Measurements from ENCODE around the gene MRGPRE.

MRGPRE gene

DNA sequence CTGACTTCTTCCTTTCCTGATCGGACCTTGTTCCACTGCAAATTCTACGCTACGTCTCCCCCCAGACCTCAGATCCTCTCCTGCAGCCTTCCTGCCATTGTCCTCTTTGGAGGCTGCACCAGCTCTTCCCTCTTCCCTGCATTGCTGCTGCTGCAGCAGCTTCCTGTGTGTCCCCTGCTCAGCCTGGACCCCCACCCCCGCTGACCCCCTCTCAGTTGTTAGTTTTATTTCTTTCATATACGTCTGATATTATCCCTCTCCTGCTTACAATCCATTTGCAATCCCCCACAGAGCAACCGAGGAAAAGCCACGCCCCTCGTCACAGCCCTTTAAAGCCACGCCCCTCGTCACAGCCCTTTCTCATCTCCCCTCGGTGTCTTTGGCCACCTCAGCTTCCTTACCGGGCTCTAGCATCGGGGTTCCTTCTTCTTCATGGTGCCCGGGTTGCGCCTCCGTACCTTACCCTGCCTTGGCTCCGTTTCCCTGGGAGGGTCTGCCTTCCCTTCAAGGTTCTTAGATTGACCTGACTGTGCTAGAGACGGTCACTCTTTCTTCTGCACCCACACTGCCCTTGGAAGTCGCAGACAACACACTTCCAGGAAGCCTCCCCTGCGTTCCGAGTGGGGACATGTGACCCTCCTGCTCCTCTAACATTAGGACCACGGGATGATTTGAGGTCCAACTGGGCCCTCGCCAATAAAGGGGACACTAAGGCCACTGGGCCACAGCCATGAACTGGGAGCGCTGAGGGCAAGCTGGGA is 18.4 kb downstream of the MRGPRE start:
- DNase-seq (ENCODE audit: low read depth): no peak

DNA sequence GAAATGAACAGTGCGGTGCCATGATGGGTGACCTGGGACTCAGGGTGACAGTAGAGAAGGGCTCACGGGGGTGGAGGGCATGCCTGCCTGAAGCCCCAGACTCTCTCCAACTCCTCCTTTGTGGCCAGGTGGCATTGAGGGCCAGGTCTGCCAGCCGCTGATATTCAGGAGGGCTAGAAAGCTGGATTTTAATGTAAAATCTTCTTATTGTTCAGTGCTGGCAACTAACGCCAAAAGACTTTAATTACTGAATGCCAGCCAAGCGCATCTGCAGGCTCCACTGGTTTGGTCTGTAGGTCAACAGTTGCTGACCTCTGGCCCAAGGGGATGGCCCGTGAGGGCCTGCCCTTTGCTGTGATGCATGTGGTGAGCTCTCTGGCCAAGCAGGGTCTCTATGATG is 23.9 kb downstream of the MRGPRE start:
- DNase-seq (ENCODE audit: low read depth): no peak

DNA sequence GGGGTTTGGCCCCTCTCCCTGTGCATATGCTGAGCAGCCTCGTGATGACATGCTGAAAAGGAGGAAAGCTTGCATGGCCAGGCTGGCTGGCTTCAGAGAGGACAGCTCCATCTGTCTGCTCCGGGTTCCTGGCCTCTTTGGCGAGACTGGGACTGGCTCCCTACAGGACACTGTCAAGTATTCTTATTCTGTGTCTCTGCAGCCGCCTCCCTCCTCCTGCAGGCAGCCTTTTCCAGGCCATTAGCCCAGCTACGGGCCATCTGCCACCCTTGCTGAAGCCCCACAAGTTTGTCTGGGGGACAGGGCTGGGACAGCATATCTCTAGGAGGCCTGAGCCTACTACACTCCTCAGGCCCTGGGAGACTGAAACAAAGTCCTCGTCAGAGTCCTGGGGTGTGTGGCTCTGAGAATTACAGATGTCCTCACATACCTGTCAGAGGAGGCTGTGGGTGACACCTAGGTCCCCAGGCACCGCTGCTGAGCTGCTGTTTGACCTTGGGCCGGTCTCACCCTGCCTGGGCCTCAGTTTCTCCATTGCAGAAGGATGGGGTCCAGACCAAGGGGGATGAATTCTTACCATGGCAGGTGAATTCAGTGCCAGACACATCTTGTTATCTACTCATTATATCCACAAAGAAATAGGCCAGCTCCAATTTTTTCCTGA is 24.6 kb downstream of the MRGPRE start:
- DNase-seq (ENCODE audit: low read depth): no peak

DNA sequence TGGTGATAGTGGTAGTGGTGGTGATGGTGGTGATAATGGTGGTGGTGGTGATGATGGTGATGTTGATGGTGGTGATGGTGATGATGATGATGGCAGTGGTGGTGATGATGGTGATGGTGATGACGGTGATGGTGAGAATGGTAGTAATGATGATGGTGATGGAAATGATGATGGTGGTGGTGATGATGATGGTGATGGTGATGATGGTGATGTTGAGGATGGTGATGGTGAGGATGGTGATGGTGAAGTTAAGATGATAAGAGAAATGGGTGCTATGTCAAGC is 25.4 kb downstream of the MRGPRE start:
- no peak for DNase-seq (ENCODE audit: low read depth)

DNA sequence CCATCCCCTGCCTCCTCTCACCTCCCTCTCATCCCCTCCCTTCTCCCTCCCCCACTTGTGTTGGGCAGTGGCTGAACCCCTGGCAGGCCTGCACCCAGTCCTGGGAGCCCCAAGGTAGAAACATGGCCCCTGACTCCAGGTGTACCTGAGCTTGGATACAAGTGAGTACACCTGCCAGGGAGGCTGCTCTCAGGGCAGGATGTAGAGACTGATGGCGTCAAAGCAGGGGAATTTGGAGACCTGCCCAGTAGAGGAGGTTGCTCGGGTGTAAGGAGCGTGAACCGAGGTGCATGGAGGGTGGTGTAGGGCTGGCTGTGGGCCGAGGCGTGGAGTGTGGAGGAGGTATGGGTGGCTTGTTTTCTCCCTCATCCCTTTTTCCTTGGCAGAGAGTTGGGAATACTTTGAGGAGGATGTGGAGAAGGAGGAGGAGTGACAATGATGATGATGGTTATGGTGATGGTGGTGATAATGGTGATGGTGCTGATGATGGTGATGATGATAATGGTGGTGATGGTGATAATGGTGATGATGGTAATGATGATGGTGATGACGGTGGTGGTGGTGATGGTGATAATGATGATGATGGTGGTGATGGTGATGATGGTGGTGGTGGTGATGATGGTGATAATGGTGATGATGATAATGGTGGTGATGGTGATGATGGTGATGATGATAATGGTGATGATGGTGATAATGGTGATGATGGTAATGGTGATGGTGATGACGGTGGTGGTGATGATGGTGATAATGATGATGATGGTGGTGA is 25.9 kb downstream of the MRGPRE start:
- DNase-seq (ENCODE audit: low read depth): no peak

DNA sequence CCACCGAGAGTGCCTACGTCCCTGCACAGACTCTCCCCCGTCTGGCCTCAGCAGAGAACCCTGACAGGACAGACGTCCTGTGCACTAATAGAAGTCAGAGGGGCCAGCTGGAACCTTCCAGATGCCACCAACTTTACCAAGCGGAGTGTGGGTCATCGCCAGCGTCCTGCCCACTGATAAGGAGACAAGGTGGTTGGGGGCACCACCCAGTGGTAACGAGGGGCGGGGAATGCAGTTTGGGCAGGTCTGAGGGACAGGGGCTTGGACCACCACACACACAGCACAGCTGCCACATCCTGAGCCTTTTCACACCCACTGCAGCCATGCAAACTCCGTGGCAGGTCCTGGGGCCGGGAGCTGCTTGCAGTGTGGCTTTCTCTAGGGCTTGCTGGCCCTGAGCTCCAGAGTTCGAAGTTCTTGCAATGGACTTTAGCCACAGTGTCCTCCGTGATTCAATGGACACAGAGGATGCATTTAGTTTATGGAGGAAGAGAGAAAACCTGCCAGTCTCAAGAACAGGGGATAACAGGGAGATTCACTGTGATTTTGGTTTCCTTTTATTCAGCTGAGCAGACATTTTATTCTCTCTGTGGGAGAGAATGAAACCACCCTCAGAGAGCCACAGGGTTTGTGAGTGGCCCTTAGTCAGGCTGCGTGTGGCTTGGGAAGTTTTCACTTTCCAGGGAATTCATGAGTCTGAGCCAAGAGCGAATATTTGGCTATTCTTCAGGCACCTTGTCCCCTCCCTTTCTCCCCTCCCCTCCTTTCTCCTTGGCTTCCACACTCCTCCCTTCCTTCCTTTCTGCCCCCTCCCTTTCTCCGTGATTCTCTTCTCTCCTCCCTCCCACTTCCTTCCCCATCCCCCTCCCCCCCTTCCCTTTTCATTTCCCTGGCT is 26.7 kb downstream of the MRGPRE start:
- no peak for DNase-seq (ENCODE audit: low read depth)

DNA sequence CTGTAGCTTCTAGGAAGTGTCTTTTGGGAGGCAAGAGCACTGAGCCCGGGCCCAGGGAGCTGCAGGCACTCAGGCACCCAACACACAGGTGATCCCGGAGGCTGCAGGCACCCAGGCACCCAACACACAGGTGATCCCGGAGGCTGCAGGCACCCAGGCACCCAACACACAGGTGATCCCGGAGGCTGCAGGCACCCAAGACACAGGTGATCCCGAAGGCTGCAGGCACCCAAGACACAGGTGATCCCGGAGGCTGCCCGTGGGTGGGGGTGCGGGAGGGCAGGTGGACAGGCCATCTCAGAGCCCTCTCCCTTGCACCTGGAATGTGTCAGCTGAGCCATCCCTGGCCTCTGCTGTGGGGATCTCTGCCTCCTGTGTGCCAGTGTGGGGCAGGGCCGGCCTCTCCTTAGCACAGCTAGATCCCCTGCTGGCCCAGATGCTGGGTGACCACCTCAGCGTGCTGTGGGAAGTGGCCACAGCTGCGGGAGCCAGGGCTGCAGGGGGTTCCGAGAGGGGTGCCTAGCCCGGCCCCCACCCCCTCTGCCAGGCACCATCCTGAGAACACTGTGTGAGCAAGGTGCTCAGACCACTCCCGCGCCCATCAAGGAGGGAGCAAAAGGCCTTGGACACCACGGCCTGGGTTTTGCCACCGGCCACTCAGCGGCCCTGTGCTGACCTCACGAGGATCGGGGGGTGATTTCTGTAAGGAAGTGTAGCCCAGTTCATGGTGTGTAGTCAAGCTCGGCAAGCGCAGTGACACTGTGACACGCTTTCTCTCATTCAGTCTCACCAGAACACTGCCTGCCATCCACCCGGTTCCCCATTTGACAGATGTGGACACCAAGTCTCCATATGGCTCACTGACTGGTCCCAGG is 27.8 kb downstream of the MRGPRE start:
- DNase-seq (ENCODE audit: low read depth): no peak

DNA sequence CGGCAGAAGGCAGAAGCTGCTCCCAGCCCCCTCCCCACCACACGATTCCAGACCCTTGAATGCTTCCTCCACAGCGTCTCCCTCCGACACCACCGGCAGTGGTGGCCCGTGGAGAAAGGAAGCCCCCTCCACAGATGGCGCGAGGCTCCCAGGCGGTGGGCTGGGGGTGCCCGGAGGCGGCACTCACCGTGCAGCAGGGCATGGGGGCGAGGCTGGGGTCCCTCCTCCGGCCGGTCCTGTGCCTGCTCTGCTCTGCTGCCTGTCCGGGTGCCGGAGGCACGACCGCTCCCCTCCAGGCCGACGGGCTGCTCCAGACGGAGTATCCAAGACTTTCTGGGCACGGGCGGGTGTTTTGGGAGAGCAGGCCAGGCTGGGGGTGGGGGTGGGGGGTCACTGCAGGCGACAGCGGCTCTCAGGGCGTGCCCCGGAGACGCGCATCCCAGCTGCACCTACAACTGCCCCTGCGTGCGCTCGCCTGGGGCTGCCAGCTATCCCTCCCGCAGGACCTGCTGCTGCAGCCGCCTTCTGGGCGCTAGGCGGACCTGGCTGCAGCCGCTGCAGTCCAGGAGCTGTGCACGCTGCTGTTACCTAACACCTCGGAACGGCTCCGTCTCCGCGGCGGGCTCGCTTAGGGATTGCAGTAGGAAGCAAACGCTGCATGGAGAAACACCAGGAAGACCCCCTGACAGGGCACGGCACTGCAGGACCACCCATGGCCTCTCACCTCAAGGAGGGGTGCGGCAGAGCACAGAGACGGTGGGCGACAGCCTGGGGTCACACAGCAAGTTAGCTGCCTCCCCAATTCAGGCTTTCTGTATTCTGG is 28.8 kb downstream of the MRGPRE start:
- DNase-seq (ENCODE audit: low read depth): no peak

DNA sequence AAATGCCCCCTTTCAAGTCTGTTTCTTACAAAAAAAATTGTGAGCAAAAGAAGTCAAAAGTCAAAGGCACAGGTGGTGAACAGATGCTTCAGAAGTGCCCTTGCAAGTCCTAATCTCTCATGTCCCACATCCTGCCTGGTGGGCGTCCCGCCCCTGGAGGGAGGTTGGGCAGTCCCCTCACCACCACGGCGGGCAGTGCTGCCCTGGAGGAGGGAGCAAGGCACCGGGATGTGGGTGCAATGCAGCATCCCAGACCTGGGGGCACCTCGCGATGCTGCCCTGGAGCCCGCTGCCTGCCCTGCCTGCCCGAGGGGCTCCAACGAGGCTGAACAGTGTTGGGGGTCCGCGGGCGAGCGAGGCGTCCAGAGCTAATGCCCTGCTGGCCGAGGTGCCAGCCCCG is 29.5 kb downstream of the MRGPRE start:
- no peak for DNase-seq (ENCODE audit: low read depth)

DNA sequence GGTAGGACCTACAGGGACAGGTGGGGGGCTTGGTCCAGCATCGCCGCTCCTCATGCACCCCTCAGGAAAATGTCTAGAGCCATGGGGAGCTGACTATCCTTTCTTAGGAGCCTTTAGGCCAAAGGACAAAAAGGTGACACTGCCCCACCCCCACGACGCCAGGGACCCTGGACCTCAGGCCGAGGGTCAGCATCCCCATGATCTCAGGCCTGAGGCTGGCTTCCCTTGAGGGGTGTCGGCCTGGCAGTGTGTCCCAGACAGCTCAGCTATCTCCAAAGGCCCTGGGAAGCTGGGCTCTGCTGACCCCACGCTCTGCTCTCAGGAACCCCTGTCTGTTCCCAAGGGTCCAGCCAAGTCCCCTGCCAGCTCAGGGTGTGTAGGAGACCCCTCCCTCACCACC is 29.9 kb downstream of the MRGPRE start:
- DNase-seq (ENCODE audit: low read depth): no peak

DNA sequence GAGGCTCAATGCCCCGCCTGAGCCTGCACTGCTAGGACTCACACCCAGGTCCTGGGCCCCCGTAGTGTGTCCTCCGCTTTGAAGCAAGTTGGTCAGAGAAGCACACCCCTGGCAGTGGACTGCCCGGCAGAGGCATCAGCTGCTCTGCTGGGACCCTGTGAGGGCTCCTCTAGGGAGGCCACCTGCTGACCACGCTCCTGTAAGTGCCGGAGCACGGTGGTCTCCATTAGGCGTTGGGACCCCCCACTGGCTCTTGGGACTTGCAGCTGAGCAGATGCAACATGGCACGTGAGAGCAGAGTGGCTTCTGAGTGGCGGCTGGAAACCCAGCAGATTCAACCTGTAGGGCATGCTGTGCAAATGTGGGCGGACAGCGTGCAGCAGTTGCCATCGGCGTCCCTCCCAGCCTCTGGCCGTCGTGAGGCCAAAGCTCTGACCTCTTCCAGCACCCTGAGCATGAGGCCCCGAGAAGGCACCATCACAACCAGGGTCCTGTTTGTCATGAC is 30.5 kb downstream of the MRGPRE start:
- DNase-seq (ENCODE audit: low read depth): no peak

DNA sequence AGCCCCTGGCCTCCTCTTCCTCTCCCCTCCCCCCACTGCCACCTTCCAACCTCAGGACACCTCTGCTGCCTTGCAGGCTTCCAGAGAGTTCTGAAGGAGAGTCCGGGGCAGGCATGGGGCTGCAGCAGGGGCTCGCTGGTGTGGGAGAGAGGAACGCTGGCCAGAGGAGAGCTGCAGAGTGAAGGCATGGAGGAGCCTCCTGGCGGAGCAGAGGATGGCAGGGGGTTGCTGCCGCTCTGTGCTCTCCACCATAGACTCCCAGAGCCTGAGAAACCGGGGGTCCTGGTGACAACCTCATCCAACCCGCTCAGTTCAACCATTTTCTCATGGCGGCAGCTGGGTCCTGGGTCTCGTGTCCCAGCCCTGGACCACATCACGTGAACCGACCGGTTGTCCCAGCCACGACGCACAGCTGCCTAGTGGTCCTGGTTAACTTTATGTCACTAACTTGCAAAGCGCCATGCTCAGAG is 31.1 kb downstream of the MRGPRE start:
- DNase-seq (ENCODE audit: low read depth): no peak

DNA sequence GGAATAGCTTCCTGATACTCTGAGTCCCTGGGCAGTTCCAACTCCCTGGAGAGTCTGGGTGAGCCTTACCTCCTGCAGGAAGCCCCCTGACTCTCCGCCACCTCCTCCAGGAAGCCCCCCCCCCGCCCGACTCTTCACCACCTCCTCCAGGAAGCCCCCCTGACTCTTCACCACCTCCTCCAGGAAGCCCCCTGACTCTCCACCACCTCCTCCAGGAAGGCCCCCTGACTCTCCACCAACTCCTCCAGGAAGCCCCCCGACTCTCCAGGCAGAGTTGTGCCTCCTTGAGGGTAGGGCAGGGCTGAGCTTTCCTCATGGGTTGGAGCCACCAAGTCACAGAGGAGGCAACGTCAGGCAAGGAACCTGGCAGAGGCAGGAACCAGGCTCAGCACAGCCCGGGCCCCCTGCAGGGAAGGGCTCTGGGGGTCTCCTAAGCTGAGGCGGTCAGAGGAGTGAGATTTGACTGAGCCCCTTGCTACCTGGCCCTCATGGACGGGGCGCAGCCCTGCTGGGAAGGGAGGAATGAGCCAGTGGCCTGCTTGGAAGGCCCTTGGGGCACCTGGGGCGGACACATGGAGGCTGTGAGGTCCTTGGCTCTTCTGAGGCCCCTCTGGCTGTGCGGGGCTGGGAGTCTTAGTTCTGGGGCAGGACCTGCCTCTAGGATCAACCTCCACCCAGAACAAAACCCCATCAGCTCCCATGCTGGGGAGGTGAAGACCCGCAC is 31.7 kb downstream of the MRGPRE start:
- DNase-seq (ENCODE audit: low read depth): no peak

DNA sequence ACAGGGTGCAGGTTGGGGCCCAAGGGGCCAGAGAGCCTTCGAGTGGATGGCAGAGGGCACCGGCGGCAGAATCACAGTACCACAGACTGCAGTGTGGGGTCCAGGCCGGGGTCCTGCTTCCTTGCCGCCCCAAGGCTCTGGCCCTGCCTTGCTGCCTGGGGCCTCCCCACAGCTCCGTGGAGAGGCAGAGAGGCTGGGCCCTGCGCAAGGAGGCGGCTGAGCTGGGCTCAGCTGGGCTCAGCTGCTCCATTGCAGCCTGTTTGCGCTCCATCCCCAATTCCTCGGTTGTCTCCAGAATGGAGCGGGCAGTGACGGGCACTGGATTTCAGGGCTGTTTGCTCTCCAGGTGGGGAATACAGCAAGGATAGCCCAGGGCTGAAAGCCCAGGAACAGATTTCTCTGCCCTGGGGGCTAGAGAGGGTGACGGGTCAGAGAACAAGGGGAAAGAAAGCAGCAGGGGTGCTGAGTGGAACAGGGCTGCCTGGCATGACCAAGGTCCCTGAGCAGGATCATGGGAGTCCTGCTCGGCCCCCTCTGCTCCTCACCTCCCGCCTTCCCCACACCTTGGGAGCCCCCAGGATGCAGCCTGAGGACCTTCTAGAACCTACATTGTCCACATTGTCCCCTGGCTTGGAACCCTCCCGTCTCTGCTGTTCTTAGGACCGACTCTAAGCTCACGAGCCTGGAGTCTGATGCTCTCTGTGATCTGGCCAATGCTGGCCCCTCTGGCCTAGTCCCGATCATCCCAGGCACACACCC is 32.5 kb downstream of the MRGPRE start:
- no peak for DNase-seq (ENCODE audit: low read depth)

DNA sequence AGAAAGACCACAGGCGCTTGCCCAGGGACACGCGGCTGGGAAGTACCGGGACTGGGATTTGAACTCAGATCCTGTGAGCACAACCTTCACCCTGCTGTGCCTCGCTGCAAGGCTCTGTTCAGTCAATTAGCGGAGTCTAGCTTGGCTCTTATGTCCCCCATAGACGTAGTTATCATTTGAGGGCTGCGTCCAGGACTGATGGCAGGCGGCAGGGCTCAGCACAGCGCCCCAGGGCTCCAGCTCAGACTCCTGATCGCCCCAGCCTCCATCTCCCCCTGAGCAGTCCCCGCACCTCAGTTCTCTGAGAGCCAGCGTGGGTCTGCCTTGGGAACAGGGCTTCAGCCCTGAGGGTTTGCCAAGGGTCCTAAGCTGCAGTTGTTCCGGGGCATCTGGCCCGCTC is 33.4 kb downstream of the MRGPRE start:
- no peak for DNase-seq (ENCODE audit: low read depth)

DNA sequence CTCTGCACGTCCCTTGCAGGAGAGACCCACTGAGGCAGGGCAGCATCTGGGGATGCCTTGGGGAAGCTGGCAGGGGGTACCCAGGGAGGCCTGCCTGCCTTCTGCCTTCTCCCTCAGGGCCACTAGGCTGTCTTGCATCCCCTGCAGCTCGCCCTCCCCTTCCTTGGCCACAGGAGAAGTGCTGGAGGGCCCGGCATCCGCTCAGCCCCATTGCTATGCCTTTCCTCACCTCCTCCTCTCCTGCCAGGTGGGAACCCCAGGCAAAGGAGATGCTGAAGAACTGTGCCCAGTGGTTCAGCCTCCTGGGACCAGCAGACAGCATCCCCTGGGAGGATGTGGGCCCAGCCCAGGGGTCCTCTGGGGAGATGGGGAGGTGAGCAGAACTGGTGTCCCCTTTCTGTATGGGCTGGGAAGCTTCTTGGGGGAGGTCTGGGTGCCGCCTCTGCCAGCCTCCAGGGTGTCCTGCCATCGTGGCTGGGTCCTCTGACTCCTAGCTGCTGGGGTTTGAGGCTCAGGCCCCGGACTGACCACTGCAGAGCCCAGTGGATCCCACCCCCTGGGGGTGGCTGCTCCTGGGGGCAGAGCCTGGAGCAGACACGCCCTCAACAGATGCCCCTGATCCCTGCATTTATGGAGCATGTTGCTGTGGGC is 34.2 kb downstream of the MRGPRE start:
- no peak for DNase-seq (ENCODE audit: low read depth)

DNA sequence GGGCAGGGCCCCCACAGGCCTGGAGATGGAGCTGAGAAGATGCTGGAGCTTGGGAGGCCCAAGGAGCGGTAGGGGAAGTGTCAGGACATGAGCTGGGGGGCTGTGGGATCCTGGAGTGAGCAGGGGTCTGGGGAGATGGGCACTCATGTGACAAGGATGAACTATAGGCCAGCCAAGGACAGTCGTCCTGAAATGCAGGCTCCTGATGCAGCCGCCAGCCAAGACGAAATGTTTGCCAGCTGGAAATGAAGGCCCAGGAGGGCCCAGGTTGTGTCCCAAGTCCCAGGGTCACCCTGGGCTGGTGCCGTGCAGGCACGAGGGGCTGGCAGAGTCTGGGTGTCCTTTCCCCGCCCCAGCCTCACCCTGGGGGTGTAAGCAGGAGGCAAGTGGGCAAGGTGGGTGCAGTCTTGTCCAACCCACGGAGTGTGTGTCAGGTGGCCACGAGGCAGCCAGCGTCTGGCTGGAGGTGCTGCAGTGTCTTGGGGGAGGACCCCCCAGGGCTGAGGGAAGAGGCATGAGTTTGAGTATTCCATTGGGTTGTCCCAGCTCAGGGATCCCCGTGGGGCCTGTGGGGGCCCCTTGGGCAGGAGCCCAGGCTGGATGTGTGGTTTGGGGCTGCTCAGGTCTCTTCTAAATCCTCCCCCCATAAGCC is 35.0 kb downstream of the MRGPRE start:
- no peak for DNase-seq (ENCODE audit: low read depth)

Measured in GM04503 (cell line).